Upper lobe of right lung (tissue), 1 donor: ENCODE measurements around the gene COX4I1. TPM values are rescaled to one million over a fixed set of nuclear protein-coding genes. Genes with fewer than 3 reads are reported as not detected.

Source experiments
- ATAC-seq: fragments of 200-7000 bp; cut with Tn5 transposase; one replicate; pipeline ENCODE4 v1.9.1; 2020; ENCODE audit warnings: mild to moderate bottlenecking, moderate library complexity
- DNase-seq: peaks from one replicate; pipeline ENCODE4 v3.0.0-alpha.2; 2020
- H3K27ac ChIP-seq: fragments of 200-600 bp; one replicate; pipeline ENCODE4 v1.8.0; 2022
- H3K27me3 ChIP-seq: fragments of 200-600 bp; one replicate; pipeline ENCODE4 v1.8.0; 2022; ENCODE audit warnings: mild to moderate bottlenecking
- H3K36me3 ChIP-seq: fragments of 200-600 bp; one replicate; pipeline ENCODE4 v1.8.0; 2022
- H3K4me1 ChIP-seq: fragments of 200-600 bp; one replicate; pipeline ENCODE4 v1.8.0; 2022
- H3K4me3 ChIP-seq: fragments of 200-600 bp; one replicate; pipeline ENCODE4 v1.8.0; 2022; ENCODE audit warnings: mild to moderate bottlenecking
- H3K9me3 ChIP-seq: fragments of 200-600 bp; one replicate; pipeline ENCODE4 v1.8.0; 2022
- intact Hi-C: fragments of 100-400 bp; cut with DNase I; formaldehyde crosslinking; loops from one replicate; pipeline ENCODE4 v1.11.0; 2022
- total RNA-seq: library from RNA; stranded (reverse); fragmentation: NEBNext Ultra II Directional; extraction: Animal tissue kit (Norgen Biotek cat#: 25700); gene quantifications from one replicate; pipeline ENCODE4 v1.2.1, GENCODE V29; 2021
- TF ChIP-seq, protein P1 (sequence below): fragments of 200-600 bp; IDR thresholded peaks from one replicate; pipeline ENCODE4 v1.8.0; 2022; ENCODE audit warnings: antibody characterized with exemption
- donor health status: DM: no; HTN: yes; CAD: no; lungs with severe emphysema.

COX4I1 gene
- total RNA-seq, 1 donor from 2014 or later, result 382 TPM

DNA sequence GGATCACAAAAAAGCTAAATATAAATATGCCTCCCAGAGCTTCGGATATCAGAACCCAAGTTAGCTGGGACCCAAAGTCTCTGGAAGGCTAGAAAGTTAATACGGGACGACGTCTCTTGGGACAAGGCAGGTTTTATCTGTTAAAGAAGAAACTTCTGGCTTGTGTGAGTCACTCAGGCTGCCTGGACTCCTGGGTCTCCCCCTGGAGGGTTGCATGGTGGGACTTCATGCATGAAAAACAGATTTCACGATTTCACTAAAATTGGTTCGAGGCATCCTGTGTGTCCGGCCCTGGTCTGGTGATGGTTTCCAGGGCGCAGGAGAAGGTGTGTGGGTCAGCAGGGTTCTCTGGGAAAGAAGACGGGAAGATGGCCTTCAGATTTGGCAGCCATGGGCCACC lies 47.0 kb downstream of the COX4I1 start:
- DNase-seq (no peak), ATAC-seq (no peak)
- intact Hi-C loops, result no loop called here
- Histone ChIP-seq H3K4me3 (no peak overlapping the region), H3K27ac (no peak overlapping the region), H3K36me3 (no peaks in the 10 kb centered on the region), H3K9me3 (no peaks in the 10 kb centered on the region), H3K27me3 (peaks cover 5% of the 10 kb centered on the region), H3K4me1 (peaks cover 7% of the 10 kb centered on the region)
- TF ChIP-seq, protein P1, sequence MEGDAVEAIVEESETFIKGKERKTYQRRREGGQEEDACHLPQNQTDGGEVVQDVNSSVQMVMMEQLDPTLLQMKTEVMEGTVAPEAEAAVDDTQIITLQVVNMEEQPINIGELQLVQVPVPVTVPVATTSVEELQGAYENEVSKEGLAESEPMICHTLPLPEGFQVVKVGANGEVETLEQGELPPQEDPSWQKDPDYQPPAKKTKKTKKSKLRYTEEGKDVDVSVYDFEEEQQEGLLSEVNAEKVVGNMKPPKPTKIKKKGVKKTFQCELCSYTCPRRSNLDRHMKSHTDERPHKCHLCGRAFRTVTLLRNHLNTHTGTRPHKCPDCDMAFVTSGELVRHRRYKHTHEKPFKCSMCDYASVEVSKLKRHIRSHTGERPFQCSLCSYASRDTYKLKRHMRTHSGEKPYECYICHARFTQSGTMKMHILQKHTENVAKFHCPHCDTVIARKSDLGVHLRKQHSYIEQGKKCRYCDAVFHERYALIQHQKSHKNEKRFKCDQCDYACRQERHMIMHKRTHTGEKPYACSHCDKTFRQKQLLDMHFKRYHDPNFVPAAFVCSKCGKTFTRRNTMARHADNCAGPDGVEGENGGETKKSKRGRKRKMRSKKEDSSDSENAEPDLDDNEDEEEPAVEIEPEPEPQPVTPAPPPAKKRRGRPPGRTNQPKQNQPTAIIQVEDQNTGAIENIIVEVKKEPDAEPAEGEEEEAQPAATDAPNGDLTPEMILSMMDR, result no peak

DNA sequence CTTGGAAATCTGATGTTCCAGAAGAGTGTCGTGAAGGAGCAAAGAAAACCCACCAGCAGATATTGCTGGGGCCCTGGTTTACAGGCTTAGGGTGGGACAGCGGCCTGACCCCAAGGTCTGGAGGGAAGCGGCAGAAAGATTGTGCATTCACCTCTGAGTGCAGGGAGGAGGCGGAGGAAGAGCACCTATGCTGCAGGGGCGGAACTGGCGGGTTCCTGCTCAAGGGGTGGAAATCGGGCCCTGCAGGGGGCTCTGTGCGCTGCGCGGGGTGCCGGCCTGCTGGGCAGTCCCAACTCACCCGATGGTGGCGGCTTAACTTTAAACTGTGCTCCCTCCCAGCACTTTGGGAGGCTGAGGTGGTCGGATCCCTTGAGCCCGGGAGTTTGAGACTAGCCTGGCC lies 47.5 kb downstream of the COX4I1 start:
- H3K36me3 ChIP-seq, result no peaks in the 10 kb centered on the region
- TF ChIP-seq, protein P1, result no peak
- ATAC-seq (no peak), DNase-seq (no peak)
- H3K4me1 ChIP-seq, result peaks cover 7% of the 10 kb centered on the region
- intact Hi-C loops, result no loop called here
- no peak overlapping the region for H3K27ac ChIP-seq
- no peak overlapping the region for H3K4me3 ChIP-seq
- no peaks in the 10 kb centered on the region for H3K9me3 ChIP-seq
- peaks cover 5% of the 10 kb centered on the region for H3K27me3 ChIP-seq

DNA sequence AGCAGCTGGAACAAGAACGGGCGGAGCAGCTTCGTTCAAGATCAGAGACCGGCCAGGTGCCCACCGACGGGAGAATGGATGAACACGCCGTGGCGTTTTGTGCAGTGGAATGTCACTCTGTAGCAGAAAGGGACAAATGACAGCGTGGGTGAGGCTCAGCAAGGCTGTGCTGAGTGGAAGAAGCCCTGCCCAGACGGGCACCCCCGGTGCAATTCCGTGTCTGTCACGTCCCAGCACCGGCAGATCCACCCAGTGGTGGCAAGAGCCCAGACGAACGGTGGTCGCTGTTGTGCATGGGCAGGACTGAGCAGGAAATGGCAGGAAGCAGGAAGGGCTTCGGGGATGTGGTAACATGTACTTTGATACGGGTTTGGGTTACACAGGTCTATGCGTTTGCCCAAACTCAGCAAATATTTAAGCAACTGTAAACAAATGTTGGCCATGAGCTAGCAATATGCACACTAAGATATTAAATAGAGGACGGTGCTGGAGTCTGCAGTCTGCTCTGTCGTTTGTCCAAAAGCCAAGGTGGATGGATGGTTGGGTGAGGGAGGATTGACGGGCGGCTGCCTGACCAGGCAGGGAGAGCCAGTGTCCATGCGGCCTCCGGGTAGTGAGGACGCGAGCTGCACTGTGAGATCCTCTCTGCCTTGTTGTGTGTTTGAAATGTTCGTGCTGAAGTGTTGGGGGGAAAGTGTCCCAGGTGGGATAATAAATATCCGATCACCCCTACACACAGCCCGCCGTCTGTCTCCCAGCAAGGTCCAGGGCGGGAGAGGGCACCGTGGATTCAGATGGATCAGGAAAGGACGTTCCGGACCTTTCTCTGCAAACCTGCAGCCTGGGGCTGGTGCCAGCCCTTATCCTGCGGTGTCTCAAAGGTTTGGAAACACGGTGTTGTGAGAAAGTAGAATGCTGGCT lies 48.4 kb downstream of the COX4I1 start:
- TF ChIP-seq, protein P1, result no peak
- Histone ChIP-seq H3K9me3 (no peaks in the 10 kb centered on the region), H3K4me3 (no peak overlapping the region), H3K27me3 (peaks cover 5% of the 10 kb centered on the region), H3K27ac (no peak overlapping the region), H3K4me1 (peaks cover 7% of the 10 kb centered on the region), H3K36me3 (no peaks in the 10 kb centered on the region)
- no peak for DNase-seq
- intact Hi-C loops, result no loop called here
- ATAC-seq, result no peak

DNA sequence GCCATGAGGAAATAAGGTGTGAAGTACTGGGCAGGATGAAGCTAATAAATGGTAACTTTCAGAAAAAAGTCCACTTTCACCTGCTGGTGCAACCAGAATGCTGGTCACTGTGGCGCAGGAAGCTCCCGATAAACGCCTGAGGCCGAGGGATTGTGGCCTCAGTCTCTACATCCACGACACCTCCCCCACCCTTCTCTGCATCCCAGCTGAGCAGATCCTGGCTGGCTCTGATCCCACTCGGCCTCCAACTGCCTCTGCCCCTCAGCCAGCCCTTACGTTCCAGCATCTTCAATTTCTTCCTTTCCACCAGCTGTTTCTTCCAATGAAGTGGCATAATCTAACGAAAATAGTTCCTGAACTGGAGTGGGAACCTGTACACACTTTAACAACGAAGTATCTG lies 49.5 kb downstream of the COX4I1 start:
- ATAC-seq (no peak), DNase-seq (no peak)
- no peak overlapping the region for H3K27ac ChIP-seq
- H3K36me3 ChIP-seq, result no peaks in the 10 kb centered on the region
- H3K4me1 ChIP-seq, result peaks cover 7% of the 10 kb centered on the region
- H3K9me3 ChIP-seq, result no peaks in the 10 kb centered on the region
- peaks cover 5% of the 10 kb centered on the region for H3K27me3 ChIP-seq
- intact Hi-C loops, result no loop called here
- TF ChIP-seq, protein P1, result no peak
- no peak overlapping the region for H3K4me3 ChIP-seq

DNA sequence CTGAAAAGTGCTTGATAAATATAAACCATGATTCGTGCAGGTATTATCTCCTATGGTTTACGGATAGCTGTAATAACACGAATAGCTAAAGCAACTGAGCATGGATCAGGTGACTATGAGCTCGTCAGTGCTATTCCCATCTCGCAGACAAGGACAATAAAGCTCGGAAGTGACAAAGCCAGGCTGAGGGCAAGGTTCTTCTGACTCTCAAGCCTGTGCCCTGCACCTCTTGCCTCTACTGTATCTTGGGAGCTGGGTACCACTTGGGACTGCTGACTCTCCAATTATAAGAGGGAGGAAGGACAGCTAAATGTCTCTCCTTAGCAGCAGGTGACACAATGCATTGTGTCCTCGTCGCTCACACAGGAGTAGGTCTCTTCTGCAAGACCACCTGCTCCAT lies 49.9 kb downstream of the COX4I1 start:
- DNase-seq, result no peak
- intact Hi-C loops, result no loop called here

More for the DNA sequence above, 49.9 kb downstream of the COX4I1 start:
- Histone ChIP-seq H3K27ac (no peak overlapping the region), H3K4me1 (peaks cover 7% of the 10 kb centered on the region), H3K4me3 (no peak overlapping the region), H3K36me3 (no peaks in the 10 kb centered on the region), H3K27me3 (peaks cover 5% of the 10 kb centered on the region), H3K9me3 (no peaks in the 10 kb centered on the region)
- TF ChIP-seq, protein P1, result no peak
- no peak for ATAC-seq
